ENCODE results near the gene ILKAP.

The ILKAP gene

GRCh38 chr2:238237431-238238135, 34.1 kb upstream of the ILKAP start:
- Histone ChIP-seq H3K27me3 (ENCODE audit: control insufficient read depth, insufficient read depth, low read length) (no peaks in the 10 kb centered on the region), H3K79me2 (no peaks in the 10 kb centered on the region), H3K9ac (no peak overlapping the region), H2AFZ (no peak overlapping the region), H3K9me3 (ENCODE audit: control insufficient read depth, low read length) (no peaks in the 10 kb centered on the region), H3K4me2 (ENCODE audit: low read length) (no peak overlapping the region), H3K4me1 (no peaks in the 10 kb centered on the region), H3K4me3 (ENCODE audit: low read depth, low read length) (no peak overlapping the region), H3K36me3 (ENCODE audit: control insufficient read depth, insufficient read depth, low read length) (no peaks in the 10 kb centered on the region), H3K27ac (no peak overlapping the region)
- TF ChIP-seq CTCF (IDR thresholded peaks at IDR 0.05): no peak

GRCh38 chr2:238236571-238236970, 33.1 kb upstream of the ILKAP start:
- no peaks in the 10 kb centered on the region for H3K4me1 ChIP-seq
- no peaks in the 10 kb centered on the region for H3K79me2 ChIP-seq
- H3K36me3 ChIP-seq (ENCODE audit: control insufficient read depth, insufficient read depth, low read length): no peaks in the 10 kb centered on the region
- no peak overlapping the region for H3K4me3 ChIP-seq (ENCODE audit: low read depth, low read length)
- no peak overlapping the region for H3K4me2 ChIP-seq (ENCODE audit: low read length)
- H3K27ac ChIP-seq: no peak overlapping the region
- H3K9ac ChIP-seq: no peak overlapping the region
- no peaks in the 10 kb centered on the region for H3K9me3 ChIP-seq (ENCODE audit: control insufficient read depth, low read length)
- no peaks in the 10 kb centered on the region for H3K27me3 ChIP-seq (ENCODE audit: control insufficient read depth, insufficient read depth, low read length)
- no peak overlapping the region for H2AFZ ChIP-seq
- TF ChIP-seq CTCF (IDR thresholded peaks at IDR 0.05): no peak

- no peak overlapping the region for H2AFZ ChIP-seq
- no peak overlapping the region for H3K4me3 ChIP-seq (ENCODE audit: low read depth, low read length)
- H3K36me3 ChIP-seq (ENCODE audit: control insufficient read depth, insufficient read depth, low read length): no peaks in the 10 kb centered on the region
- H3K4me1 ChIP-seq: no peaks in the 10 kb centered on the region
- TF ChIP-seq CTCF (IDR thresholded peaks at IDR 0.05): no peak
- no peaks in the 10 kb centered on the region for H3K79me2 ChIP-seq
- H3K27ac ChIP-seq: no peak overlapping the region
- no peaks in the 10 kb centered on the region for H3K9me3 ChIP-seq (ENCODE audit: control insufficient read depth, low read length)
- no peak overlapping the region for H3K9ac ChIP-seq
- no peaks in the 10 kb centered on the region for H3K27me3 ChIP-seq (ENCODE audit: control insufficient read depth, insufficient read depth, low read length)
- no peak overlapping the region for H3K4me2 ChIP-seq (ENCODE audit: low read length)
These were observed 32.4 kb upstream of the ILKAP start for GRCh38 chr2:238235856-238236255.

- TF ChIP-seq CTCF (IDR thresholded peaks at IDR 0.05): no peak
- Histone ChIP-seq H3K27me3 (ENCODE audit: control insufficient read depth, insufficient read depth, low read length) (no peaks in the 10 kb centered on the region), H2AFZ (no peak overlapping the region), H3K27ac (no peak overlapping the region), H3K4me2 (ENCODE audit: low read length) (no peak overlapping the region), H3K4me1 (no peaks in the 10 kb centered on the region), H3K36me3 (ENCODE audit: control insufficient read depth, insufficient read depth, low read length) (no peaks in the 10 kb centered on the region), H3K9ac (no peak overlapping the region), H3K4me3 (ENCODE audit: low read depth, low read length) (no peak overlapping the region), H3K9me3 (ENCODE audit: control insufficient read depth, low read length) (no peaks in the 10 kb centered on the region), H3K79me2 (no peaks in the 10 kb centered on the region)
These were observed 31.8 kb upstream of the ILKAP start for GRCh38 chr2:238235331-238235732.

GRCh38 chr2:238233625-238234024, 30.1 kb upstream of the ILKAP start:
- Histone ChIP-seq H3K36me3 (ENCODE audit: control insufficient read depth, insufficient read depth, low read length) (no peaks in the 10 kb centered on the region), H3K4me2 (ENCODE audit: low read length) (no peak overlapping the region), H3K9ac (no peak overlapping the region), H3K79me2 (no peaks in the 10 kb centered on the region), H3K27ac (no peak overlapping the region), H3K9me3 (ENCODE audit: control insufficient read depth, low read length) (no peaks in the 10 kb centered on the region), H3K4me1 (no peaks in the 10 kb centered on the region), H3K27me3 (ENCODE audit: control insufficient read depth, insufficient read depth, low read length) (no peaks in the 10 kb centered on the region), H3K4me3 (ENCODE audit: low read depth, low read length) (no peak overlapping the region), H2AFZ (no peak overlapping the region)
- no peak for TF ChIP-seq CTCF (IDR thresholded peaks at IDR 0.05)
